Measurements from ENCODE around the gene GNL1.
"Not testable (repeated sequence)": the region's sequence is repeated elsewhere in the genome, so short reads cannot be mapped to it uniquely, and the experiment has no call there.

GNL1 gene

DNA sequence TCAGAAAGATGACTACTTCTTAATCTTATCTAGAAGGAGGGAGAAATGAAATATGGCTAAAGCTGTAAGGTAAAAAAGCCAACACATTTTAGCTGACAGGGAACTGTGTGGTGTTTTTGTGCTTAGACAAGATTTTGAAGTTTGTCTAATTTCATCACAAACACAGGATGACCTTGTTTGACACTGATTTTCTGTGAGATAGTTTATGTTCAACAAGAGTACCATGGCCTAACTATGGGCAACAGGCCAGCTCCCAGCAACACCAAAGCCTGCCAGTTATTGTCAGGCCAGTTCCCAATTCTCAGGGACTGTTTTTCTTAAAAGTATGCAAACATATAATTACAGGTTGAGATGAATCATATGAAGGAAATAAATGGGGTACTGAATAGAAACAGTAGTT lies 9.5 kb upstream of the GNL1 start:
- no peak for DNase-seq

DNA sequence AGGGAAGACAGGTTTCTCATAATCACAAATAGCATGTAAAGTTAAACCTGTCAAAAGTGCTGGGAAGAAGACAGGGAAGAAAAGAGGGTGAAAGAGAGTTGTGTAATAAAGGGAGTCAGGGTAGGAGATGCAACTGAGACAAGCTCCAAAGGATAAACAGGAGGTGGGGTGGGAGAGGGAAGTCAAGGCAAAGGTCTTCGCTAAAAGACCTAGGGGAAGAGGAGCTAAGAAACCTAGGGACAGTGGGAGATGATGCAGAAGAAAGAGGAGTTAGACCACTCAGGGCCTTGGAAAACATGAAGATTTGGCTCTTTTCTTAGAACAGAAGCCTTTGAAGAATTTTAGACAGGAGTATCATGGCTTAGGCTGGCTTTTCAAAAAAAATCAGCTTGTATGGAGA lies 7.8 kb upstream of the GNL1 start:
- DNase-seq: no peak

DNA sequence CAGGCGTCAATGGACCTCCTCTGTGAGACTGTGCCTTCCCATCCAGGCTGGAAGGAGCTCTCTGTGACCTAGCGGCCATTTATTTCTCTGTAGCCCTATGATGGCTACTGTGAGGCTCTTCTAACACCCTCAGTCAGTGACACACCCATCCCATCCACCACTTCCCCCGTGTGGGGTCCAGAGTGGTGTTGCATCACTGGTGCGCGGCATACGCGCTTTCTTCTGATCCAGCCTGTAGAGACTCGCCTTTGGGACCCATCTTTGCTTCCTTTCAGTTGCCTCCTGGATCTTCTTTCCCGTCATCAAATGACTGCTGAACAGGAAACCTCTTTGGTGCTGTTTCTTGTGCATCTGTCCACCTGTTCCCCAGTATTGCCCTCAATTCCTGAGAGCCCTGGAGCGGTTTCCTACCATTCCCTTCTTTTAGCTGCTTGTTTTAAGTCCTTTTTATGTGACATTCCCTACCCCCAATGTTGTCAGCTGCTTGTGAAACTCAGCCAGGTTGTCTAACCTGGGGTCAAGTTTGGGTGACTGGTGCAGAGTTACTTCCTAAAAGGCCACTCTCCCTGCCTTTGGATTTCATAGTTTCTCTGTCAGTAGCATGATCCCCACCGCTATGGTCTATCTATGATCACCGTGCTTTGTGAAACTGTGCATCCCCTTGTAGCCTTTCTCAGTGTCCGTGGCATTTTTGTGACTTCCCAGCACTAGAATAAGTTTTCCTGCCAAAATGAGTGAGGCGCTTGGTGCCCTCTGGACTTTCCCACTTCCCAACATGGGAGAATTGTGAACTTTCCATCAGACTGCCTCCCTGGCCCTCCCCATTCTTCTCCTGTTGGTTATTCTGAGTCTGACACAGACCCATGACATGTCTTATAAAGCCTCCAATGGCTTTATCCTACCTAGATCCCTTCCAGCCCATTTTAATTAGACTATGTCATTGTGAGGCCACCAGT lies 6.5 kb upstream of the GNL1 start:
- no peak for DNase-seq

DNA sequence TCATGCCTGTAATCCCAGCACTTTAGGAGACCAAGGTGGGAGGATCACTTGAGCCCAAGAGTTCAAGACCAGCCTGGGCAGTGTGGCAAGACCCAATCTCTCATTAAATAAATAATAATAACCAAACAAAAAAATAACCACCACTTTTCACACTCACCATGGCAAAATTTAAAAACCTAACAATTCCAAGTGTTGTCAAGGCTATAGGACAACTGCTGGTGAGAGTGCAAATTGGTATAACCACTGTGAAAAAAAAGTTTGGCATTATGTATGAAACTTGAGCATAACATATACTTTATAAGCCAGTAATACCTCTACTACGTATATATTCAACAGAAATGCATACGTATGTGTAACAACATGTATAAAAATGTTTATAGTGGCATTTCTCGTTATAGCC lies 4.6 kb upstream of the GNL1 start:
- no peak for DNase-seq

DNA sequence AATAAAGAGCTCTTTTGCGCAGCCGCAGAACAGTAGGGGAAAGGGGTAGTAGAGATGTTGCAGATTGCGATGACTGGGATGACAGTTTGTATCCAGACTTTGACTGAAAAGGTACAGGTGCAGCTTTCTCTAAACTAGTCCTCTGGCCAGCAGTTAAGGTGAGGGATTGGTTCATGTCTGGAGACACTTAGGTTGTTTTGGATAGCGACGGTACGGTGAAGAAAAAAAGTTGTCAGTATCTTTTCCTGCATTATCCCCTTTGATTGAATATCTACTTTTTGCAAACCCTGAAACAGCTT lies 1.3 kb upstream of the GNL1 start:
- DNase-seq: no peak

DNA sequence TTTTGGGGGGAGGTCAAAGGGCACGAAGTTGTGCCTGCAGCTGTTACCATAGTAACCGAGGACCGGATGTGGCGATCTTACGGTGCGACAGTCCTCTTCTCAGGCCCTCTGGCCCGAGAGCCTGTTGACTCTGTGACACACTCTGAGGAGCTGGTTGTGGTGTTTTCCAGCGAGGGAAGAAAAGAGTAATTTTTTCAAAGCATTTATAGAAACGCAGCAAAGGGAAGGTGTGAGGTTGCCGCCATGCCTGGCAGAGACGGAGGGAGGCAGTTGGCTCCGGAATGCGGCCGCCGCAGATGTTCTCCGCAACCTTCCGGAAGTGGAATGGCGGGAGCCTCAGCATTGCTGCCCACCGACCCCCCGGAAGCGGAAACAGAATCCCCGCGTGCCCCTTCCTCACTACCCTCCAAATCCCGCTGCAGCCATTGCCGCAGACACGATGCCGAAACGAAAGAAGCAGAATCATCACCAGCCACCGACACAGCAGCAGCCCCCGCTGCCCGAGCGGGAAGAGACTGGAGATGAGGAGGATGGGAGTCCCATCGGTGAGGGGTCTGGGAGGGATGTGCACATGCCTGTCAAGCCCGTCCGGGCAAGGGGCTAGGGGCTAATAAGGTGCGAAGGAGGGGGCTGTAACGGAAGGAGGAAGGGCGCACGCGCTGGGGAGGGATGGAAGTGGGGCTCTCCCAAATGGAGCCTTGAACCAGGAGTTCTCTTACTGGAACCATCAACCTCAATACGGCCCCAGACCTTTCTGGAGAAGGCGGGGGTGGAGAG lies 805 bp upstream of the GNL1 start, which contains the start of gene PRR3:
Gene PRR3, plus strand, starts transcription at position 390 of the 777 bp plus-strand sequence. Its CDS starts 50 bp downstream, at position 440.
- DNase-seq: peak; percentile 83

DNA sequence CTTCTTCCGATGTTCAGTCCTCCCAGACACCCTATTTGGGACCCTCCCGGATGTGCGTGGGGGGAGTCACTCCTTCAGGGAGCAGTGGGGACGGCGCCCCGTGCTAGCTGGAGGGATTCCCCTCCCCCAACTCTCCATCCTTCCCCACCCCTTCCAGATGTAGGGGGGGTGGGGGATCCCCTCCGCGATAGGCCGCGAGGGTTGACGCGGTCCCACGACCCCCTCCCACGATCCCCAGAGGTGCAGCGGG lies 548 bp downstream of the GNL1 start:
- DNase-seq: no peak

DNA sequence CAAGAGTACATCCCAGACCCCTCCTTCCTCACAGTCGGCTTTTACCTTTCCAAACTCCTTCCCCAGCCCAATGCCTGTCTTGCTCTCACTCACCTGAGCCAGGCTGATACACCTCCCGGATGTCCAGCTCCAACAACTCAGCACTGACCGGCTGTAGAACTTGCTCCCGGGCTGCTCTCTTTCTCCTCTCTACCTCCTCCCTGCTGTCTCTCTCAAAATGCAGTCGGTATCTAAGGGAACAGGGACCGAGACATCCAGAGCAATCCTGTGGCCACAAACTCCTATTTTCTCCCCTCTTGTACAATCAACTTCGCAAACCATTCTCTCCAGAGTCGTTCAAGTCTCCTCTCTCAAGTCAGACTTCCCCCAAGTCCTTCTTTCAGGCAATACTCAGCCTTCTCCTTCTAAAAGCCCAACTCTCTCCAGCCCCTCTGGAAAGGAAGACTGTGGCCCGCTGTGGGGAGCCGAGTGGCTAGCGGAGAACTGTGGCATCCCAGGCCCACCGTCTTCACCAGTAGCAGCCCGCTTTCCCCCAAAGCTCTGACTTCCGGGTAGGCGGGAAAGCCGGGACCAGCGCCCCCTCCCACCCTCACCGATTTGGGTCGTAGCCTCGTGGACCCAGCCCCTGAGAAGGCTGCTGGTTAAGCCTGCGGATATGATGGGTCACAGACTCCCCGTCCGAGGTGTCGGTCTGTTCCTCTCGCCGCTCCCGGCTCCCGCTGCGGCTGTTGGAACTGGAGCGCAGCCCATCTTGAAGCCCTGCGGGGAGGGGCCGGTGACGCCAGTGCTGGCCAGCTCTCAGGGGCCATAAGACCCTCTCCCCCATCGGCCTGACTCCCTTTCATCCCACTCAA lies 1.1 kb downstream of the GNL1 start:
- no peak for DNase-seq

DNA sequence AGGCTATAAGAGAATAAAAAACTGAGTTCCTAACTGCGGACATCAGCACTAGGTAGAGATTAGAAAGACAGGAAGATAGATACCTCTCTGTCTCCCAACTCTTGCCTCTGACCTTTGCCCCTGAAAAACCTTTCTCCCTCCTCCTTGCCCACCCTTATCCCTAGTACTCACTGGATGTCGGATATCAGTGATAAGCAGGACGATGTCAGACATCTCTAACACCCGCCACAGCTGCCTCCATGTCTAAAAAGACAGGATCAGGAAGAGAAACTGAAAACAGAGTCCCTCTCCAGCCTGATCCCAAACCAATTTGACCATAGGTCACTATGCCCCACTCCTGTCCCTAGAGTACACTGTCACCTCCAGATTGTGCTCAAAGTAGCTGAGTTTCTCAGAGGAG lies 1.9 kb downstream of the GNL1 start:
- DNase-seq: no peak

DNA sequence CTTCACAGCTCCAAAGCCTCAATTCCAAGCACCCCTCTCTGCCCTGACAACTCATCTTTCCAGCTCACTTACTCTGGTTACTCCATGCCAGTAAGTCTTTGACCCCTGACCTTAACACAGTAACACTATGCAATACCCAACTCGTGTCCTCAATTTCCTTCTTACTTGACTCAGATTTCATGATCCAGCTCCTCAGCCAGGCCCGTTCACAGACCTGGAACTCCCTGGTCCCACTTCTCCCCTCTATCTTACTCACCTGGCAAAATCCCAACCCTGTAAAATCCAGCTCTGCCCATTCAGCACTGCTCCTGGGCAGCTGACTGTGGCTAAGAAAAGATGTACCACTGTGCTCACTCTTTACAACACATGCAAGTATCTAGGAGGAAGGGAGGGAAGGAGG lies 7.9 kb downstream of the GNL1 start:
- no peak for DNase-seq

DNA sequence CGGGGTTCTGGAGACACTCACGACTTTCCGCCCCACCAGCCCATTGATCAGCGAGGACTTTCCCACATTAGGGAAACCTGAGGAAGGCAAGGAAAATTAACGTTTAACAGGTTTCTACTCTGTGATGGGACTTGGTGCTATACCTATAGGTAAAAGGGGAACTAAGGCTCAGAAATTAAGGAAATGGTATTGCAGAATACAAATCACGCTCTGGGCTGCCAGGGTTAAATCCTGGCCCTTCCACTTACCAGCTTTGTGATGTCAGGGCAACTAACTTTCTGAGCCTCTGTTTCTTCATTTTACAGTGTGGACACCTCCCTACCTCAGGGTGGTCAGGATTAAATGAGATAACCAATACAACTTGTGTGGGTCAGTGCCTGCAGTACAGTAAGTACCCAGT lies 8.8 kb downstream of the GNL1 start:
- DNase-seq: no peak

DNA sequence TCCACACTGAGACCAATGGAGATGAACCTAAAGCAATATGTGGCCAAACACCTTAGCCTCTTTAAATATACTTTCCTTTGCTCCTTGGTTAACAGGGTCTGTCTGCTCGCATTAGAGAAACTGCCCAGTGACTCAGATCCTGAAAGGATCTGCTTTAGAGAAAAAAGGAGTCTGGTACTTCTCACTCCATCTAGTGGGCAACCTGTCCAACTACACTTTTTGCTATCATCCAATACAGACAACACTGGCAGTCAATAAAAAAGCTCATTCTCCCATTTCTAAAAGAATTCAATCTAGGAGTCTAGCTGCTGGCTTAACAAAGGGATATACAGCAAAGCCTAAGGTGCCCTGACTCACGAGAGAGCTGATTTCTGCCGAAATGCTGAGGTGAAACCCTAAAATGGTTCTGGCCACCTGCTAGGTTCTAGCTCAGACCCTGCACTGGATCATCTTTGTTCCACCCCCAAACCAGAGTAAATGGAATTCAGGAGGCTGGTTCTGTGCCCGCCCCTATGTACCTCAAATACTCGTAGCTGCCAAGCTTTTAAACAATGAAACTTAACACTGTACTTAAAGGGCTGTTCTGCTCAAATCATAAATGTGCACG lies 11.5 kb downstream of the GNL1 start:
- DNase-seq: no peak

DNA sequence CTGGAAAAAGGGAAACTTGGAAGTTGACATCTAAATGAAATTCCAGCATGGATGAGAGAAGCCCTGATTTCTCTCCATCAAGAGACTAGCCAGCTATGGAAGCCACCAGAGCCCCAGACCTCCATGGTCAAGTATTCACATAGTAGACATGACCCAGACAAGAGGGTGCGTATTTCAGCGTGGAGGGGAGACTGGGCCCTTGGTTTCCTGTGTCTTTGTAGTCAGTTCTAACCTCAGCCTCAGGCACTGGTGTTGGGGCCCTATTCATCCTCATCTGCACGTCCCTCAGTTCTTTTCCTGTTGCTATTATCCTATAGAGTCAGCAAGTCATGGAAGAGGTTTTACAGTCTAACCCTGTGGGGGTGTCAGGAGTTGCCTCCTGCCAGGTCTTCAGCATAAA lies 12.5 kb downstream of the GNL1 start:
- no peak for DNase-seq

DNA sequence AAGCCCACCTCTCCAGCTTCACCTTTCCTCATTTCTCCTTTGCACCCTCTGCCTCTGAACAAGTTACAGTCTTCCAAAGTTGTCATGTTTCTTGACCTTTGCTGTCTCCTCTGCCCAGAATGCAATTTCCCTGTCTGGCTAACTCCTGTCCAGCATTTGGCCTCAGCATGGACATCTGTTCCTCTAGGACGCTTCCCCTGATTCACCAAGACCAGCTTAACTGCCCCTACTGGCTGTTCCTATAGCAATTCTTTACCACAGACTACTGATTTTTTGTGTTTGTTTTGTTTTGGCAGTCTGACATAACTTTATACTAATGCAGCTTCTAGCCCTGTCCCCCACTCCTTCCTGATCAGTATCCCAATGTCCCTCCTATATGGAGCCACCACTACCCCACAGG lies 13.4 kb downstream of the GNL1 start:
- DNase-seq: no peak

DNA sequence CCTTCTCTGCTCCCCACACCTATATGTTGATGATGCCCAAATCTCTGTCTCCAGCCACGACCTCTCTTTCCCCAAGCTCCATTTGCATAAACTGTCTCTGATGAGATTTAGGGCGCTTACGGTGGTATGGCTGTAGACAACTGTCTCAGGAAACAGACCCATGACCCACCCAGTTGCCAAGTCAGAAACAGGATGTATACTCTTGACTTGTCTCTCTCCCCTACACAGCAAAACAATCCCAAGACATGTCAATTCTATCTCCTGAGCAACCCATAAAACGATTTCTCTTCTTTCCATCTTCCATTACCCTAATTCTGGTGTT lies 13.9 kb downstream of the GNL1 start:
- DNase-seq: no peak

DNA sequence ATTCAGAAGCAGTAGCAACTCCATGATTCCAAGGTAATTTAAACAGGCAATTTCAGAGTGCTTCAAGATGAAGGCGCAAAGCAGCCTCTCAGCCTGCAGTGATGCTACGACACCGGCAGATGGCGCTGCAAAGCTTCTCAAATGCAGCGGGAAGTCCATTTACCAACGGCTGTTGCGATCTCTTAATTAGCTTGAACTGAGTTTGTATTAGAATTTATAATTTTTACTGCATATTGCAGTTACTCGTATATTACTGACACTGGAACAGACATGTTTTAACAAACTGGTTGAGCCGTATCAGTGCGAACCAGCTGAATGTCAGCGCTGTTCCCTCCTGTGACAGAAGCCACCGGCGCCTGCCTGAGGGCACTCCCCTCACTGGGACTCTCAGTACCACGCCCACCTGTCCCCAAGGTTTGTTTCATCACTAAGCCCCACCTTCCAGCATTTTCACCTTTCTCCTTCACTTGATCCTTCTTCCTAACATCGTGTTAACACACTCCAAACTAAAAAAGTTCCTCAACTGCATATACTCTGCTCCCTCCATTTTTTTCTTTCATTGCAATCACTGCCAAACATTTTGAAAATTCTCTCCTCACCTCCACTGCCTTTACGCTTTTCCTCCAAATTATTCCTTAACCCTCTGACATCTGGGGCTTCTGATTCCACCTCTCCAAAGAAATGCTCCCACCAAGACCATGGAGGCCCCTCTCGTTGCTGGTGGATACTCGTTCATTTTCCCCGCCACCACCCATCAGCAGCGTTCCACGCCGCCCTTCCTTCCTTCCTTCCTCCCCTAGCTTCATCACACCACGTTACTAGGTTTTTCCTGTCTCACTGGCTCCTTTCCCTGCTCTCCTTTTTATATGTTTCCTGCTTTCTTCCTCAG lies 14.5 kb downstream of the GNL1 start:
- peak; percentile 80 for DNase-seq

DNA sequence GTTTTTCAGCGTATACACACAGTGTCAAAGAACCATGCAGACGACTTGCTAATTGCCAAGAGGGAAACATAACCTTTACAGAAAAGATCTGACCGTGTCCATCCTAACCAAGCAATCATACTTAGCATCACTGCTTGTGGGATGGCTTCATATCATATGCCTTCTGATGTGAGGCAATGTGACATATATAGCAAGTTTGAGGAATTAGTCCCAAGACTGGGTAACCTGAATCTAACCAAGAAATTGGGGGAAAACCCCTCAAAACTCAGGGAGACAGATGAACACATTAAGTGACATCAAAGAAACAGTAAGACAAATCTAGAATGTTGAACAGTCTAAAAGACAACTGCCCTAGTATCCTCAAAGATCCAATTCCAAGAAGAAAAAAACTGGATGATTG lies 18.4 kb downstream of the GNL1 start:
- DNase-seq: no peak

DNA sequence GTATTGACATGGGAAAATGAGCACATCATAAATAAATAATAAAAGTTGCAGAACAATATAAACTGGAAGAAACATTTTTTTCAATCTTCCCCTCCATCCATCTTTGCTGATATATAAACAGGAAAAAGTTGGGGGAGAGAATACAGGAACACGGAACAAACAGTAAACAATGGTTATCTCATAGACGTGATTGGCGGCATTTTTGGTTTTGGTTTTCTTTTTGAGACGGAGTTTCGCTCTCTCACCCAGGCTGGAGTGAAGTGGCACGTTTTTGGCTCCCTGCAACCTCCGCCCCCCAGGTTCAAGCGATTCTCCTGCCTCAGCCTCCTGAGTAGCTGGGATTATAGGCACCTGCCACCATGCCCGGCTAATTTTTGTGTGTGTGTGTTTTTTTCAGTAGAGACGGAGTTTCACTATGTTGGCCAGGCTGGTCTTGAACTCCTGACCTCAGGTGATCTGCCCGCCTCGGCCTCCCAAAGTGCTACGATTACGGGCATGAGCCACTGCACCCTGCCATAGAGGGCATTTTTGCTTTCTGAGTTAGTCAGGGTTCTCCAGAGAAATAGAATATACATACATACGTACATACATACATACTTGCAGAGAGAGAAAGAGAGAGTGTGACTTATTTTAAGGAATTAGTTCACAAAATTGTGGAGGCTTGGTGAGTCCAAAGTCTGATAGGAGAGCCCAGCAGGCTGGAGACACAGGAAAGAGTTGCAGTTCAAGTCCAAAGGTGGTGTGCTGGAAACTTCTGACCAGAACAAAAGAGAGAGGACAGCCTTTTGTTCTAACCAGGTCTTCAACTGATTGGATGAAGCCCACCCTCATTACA lies 22.6 kb downstream of the GNL1 start:
- DNase-seq: no peak

DNA sequence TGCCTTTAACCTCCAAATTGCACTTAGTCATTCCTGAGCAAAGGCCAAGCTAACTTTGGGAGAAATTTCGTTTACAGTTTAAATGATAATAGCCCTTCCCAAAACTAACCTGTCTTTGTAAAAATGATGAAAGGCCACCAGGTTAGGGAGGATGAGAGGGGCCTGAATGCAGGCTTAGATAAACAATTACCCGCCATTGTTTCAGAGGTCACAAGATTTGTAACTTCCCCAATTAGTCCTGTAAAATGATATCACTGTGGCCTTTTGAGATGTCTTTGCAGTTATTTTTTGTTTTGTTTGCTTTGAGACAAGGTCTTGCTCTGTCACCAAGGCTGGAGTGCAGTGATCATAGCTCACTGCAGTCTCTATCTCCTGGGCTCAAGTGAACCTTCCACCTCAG lies 26.3 kb downstream of the GNL1 start:
- DNase-seq: no peak

DNA sequence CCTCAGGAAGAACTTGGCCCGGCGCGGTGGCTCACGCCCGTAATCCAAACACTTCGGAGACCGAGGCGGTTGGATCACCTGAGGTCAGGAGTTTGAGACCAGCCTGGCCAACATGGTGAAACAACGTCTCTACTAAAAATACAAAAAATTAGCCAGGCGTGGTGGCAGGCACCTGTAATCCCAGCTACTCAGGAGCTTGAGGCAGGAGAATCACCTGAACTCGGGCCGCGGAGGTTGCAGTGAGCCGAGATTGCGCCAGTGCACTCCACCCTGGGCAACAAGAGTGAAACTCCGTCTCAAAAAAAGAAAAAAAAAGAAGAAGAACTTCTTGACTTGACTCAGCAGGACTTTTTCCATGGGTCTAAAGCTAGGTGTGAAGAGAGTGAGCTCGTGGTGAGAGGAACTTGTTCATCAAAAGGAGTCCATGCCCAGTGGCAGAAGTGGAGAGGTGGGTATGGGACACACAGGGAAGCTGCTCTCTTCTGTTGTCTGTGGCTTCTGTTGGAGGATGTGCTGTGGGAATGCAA lies 26.9 kb downstream of the GNL1 start:
- peak; percentile 59 for DNase-seq

DNA sequence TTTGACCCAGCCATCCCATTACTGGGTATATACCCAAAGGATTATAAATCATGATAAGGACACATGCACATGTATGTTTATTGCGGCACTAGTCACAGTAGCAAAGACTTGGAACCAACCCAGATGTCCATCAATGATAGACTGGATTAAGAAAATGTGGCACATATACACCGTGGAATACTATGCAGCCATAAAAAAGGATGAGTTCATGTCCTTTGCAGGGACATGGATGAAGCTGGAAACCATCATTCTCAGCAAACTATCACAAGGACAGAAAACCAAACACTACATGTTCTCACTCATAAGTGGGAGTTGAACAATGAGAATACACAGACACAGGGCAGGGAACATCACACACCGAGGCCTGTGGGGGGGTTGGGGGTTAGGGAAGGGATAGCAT lies 29.8 kb downstream of the GNL1 start:
- DNase-seq: not testable (repeated sequence)
